ENCODE results near the gene F2RL3. TPM values are rescaled to one million over a fixed set of nuclear protein-coding genes. Genes with fewer than 3 reads are reported as not detected.

The F2RL3 gene
- total RNA-seq, 2 experiments from 2014 or later = not detected

DNA sequence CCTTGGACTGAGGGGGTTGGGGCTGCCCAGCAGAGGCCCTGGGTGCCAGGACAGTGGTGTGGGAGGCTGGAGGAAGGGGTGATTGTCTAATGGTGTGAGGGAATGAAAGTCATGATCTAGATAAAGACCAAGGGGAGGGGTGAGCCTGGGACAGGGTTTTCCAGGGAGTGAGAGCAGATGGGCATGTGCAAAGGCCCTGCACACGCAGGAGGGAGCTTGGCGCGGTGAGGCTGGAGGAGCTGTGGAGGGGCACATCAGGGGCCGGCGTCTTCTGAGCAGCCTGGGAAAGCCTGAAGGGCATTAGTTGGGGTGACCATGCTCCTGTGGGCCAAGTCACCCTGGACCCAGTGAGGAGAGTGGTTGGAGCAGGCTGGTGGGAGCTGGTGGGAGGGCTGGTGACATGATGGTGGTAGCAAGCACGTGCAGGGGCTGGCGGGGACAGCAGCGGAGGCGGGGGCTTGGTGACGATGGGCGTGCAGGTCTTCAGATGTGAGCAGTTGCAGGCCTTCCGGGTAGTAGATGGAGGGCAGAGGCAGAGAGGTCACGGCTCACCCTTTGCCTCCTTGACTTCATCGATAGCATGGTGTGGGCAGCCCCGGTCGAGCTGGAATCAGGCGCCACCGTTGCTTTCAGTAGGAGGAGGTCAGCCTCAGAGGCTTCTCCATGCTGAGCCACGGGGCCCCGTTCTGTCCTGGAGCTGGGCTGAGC lies 20.2 kb upstream of the F2RL3 start:
- DNase-seq = no peak
- peaks cover 75% of the 10 kb centered on the region for H3K36me3 ChIP-seq (ENCODE audit: insufficient read depth, low read length)
- no peaks in the 10 kb centered on the region for H3K27me3 Mint-ChIP-seq
- no peak for ATAC-seq (ENCODE audit: poor library complexity)
- no peaks in the 10 kb centered on the region for H3K27me3 ChIP-seq (ENCODE audit: control insufficient read depth in 1 of 2, insufficient read depth in 2 of 2, low read length in 2 of 2)
- H3K4me3 ChIP-seq (ENCODE audit: low read length) = no peak overlapping the region
- H3K27ac ChIP-seq (ENCODE audit: low read depth in 1 of 2, low read length in 2 of 2) = no peak overlapping the region
- ChIA-PET CTCF (no interaction called here), POLR2A (no interaction called here)
- H3K4me3 Mint-ChIP-seq = no peak overlapping the region
- no peaks in the 10 kb centered on the region for H3K9me3 Mint-ChIP-seq
- no peaks in the 10 kb centered on the region for H3K4me1 ChIP-seq (ENCODE audit: insufficient read depth, low read length)
- H3K4me1 Mint-ChIP-seq (ENCODE audit: low read depth) = peaks cover under 1% of the 10 kb centered on the region
- TF ChIP-seq, protein P1, sequence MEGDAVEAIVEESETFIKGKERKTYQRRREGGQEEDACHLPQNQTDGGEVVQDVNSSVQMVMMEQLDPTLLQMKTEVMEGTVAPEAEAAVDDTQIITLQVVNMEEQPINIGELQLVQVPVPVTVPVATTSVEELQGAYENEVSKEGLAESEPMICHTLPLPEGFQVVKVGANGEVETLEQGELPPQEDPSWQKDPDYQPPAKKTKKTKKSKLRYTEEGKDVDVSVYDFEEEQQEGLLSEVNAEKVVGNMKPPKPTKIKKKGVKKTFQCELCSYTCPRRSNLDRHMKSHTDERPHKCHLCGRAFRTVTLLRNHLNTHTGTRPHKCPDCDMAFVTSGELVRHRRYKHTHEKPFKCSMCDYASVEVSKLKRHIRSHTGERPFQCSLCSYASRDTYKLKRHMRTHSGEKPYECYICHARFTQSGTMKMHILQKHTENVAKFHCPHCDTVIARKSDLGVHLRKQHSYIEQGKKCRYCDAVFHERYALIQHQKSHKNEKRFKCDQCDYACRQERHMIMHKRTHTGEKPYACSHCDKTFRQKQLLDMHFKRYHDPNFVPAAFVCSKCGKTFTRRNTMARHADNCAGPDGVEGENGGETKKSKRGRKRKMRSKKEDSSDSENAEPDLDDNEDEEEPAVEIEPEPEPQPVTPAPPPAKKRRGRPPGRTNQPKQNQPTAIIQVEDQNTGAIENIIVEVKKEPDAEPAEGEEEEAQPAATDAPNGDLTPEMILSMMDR (IDR thresholded peaks at IDR 0.05) = no peak
- intact Hi-C loops (cut with DNase I, micrococcal nuclease) = no loop called here
- H3K36me3 Mint-ChIP-seq (ENCODE audit: low read depth) = peaks cover 78% of the 10 kb centered on the region
- no peaks in the 10 kb centered on the region for H3K9me3 ChIP-seq (ENCODE audit: control insufficient read depth in 1 of 2, insufficient read depth in 1 of 2, low read length in 2 of 2)
- no peak overlapping the region for H3K27ac Mint-ChIP-seq

DNA sequence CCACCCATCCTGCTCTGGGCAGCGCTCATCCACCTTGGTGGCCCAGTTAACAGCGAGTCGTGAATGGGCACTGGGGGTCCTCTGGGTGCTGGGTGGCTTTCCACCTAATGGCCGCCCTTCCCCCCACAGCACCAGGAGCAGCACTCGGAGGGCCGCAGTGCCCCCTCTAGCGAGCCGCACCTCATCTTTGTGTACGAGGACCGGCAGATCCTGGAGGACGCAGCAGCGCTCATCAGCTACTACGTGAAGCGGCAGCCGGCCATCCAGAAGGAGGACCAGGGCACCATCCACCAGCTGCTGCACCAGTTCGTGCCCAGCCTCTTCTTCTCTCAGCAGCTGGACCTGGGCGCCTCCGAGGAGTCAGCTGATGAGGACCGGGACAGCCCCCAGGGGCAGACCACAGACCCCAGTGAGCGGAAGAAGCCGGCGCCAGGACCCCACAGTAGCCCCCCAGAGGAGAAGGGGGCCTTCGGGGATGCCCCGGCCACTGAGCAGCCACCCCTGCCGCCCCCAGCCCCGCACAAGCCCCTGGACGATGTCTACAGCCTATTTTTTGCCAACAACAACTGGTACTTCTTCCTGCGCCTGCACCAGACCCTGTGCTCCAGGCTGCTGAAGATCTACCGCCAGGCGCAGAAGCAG lies 19.3 kb upstream of the F2RL3 start:
- Mint-ChIP-seq H3K4me1 (ENCODE audit: low read depth) (peaks cover 9% of the 10 kb centered on the region), H3K27ac (no peak overlapping the region), H3K36me3 (ENCODE audit: low read depth) (peaks cover 80% of the 10 kb centered on the region), H3K4me3 (no peak overlapping the region), H3K27me3 (no peaks in the 10 kb centered on the region), H3K9me3 (no peaks in the 10 kb centered on the region)
- Histone ChIP-seq H3K27me3 (ENCODE audit: control insufficient read depth in 1 of 2, insufficient read depth in 2 of 2, low read length in 2 of 2) (no peaks in the 10 kb centered on the region), H3K9me3 (ENCODE audit: control insufficient read depth in 1 of 2, insufficient read depth in 1 of 2, low read length in 2 of 2) (no peaks in the 10 kb centered on the region), H3K27ac (ENCODE audit: low read depth in 1 of 2, low read length in 2 of 2) (no peak overlapping the region), H3K4me1 (ENCODE audit: insufficient read depth, low read length) (no peaks in the 10 kb centered on the region), H3K36me3 (ENCODE audit: insufficient read depth, low read length) (peaks cover 68% of the 10 kb centered on the region), H3K4me3 (ENCODE audit: low read length) (no peak overlapping the region)
- ATAC-seq (ENCODE audit: poor library complexity) = no peak
- TF ChIP-seq, protein P1 (IDR thresholded peaks at IDR 0.05) = no peak
- intact Hi-C loops (cut with DNase I, micrococcal nuclease) = no loop called here
- ChIA-PET POLR2A (no interaction called here), CTCF (no interaction called here)
- no peak for DNase-seq

DNA sequence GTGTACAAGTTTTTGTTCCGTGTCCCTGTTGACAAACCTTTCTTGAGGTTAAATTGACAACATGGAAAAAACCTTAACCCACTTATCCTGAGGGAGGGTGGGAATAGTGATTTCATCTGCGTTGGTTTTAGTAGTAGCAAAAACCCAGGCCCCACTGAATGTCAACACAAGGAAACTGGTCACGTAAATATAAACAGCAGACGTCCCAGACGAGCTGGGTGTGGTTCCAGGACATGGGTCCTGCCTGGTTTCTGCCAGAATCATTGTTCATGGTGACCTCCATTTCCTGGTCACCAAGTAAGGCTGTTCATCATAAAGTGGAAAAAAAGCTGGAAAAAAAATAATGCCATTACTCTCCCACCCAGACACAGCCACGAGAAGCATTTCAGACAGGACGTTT lies 16.9 kb upstream of the F2RL3 start:
- Mint-ChIP-seq H3K27ac (no peak overlapping the region), H3K27me3 (no peaks in the 10 kb centered on the region), H3K9me3 (no peaks in the 10 kb centered on the region), H3K36me3 (ENCODE audit: low read depth) (peaks cover 74% of the 10 kb centered on the region), H3K4me3 (no peak overlapping the region), H3K4me1 (ENCODE audit: low read depth) (peaks cover 14% of the 10 kb centered on the region)
- Histone ChIP-seq H3K9me3 (ENCODE audit: control insufficient read depth in 1 of 2, insufficient read depth in 1 of 2, low read length in 2 of 2) (no peaks in the 10 kb centered on the region), H3K4me1 (ENCODE audit: insufficient read depth, low read length) (no peaks in the 10 kb centered on the region), H3K36me3 (ENCODE audit: insufficient read depth, low read length) (peaks cover 61% of the 10 kb centered on the region), H3K27ac (ENCODE audit: low read depth in 1 of 2, low read length in 2 of 2) (no peak overlapping the region), H3K4me3 (ENCODE audit: low read length) (no peak overlapping the region), H3K27me3 (ENCODE audit: control insufficient read depth in 1 of 2, insufficient read depth in 2 of 2, low read length in 2 of 2) (no peaks in the 10 kb centered on the region)
- CTCF ChIA-PET = no interaction called here
- ATAC-seq (ENCODE audit: poor library complexity) = no peak
- DNase-seq = no peak
- intact Hi-C loops (cut with DNase I, micrococcal nuclease) = no loop called here
- TF ChIP-seq, protein P1 (IDR thresholded peaks at IDR 0.05) = no peak
- POLR2A ChIA-PET = no interaction called here
